ENCODE results near the gene TOM1L1.

DNA sequence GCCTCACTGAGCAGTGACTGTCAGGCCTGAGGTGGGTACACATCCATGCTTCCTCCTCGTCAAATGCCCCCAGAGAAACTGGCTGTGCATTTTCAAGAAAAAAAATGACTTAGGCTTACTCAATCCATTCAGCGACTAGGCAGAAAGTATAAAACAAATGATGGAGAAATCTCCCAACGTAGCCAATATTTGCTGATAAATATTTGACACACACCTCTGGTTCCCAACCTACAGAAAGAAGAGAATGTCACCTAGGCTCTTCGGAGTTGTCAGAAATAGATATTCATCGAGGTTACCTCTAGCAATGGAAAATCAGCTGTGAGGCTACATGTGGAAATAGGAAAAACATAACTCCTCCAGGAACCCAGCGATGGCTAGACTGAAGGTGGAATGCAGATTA, 12.4 kb upstream of the TOM1L1 start:
- TF ChIP-seq EZH2 (IDR thresholded peaks at IDR 0.05; ENCODE audit: low read length, unreplicated experiment): no peak
- TF ChIP-seq, protein P1, sequence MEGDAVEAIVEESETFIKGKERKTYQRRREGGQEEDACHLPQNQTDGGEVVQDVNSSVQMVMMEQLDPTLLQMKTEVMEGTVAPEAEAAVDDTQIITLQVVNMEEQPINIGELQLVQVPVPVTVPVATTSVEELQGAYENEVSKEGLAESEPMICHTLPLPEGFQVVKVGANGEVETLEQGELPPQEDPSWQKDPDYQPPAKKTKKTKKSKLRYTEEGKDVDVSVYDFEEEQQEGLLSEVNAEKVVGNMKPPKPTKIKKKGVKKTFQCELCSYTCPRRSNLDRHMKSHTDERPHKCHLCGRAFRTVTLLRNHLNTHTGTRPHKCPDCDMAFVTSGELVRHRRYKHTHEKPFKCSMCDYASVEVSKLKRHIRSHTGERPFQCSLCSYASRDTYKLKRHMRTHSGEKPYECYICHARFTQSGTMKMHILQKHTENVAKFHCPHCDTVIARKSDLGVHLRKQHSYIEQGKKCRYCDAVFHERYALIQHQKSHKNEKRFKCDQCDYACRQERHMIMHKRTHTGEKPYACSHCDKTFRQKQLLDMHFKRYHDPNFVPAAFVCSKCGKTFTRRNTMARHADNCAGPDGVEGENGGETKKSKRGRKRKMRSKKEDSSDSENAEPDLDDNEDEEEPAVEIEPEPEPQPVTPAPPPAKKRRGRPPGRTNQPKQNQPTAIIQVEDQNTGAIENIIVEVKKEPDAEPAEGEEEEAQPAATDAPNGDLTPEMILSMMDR (conservative IDR thresholded peaks at IDR 0.05; ENCODE audit: low read depth, low read length): no peak
- no peak for TF ChIP-seq EZH2phosphoT487 (IDR thresholded peaks at IDR 0.05; ENCODE audit: borderline replicate concordance, low read length)

Measured in PC-3 (cell line).